Transverse colon (tissue), 4 donors: ENCODE data around the gene BCL11A.

Experiments used
- POLR2A ChIP-seq: fragments of 450-650 bp; IDR thresholded peaks from one replicate; pipeline ENCODE4 v1.6.1; 2016; ENCODE audit warnings: antibody characterized with exemption, mild to moderate bottlenecking, moderate library complexity
- POLR2AphosphoS5 ChIP-seq, 3 donors: sonication (generic); formaldehyde crosslinking; IDR thresholded peaks; one replicate each; pipeline ENCODE4 v1.6.1; 2016; ENCODE audit warnings: antibody characterized with exemption in 3 of 3
- TF ChIP-seq, protein P1 (sequence below), 5 experiments: fragments of 200-600 bp in 3 of 5; fragments of 450-650 bp in 2 of 5; sonication (generic) in 3 of 5; IDR thresholded peaks; 1 replicate in 2 of 5; 2 replicates in 3 of 5; pipeline ENCODE4 v1.5.1; 2016 to 2017; ENCODE audit warnings: antibody characterized with exemption in 5 of 5, inconsistent platforms in 3 of 5, mild to moderate bottlenecking in 2 of 5, moderate library complexity in 1 of 5

- TF ChIP-seq, protein P1, sequence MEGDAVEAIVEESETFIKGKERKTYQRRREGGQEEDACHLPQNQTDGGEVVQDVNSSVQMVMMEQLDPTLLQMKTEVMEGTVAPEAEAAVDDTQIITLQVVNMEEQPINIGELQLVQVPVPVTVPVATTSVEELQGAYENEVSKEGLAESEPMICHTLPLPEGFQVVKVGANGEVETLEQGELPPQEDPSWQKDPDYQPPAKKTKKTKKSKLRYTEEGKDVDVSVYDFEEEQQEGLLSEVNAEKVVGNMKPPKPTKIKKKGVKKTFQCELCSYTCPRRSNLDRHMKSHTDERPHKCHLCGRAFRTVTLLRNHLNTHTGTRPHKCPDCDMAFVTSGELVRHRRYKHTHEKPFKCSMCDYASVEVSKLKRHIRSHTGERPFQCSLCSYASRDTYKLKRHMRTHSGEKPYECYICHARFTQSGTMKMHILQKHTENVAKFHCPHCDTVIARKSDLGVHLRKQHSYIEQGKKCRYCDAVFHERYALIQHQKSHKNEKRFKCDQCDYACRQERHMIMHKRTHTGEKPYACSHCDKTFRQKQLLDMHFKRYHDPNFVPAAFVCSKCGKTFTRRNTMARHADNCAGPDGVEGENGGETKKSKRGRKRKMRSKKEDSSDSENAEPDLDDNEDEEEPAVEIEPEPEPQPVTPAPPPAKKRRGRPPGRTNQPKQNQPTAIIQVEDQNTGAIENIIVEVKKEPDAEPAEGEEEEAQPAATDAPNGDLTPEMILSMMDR (IDR thresholded peaks at IDR 0.05) = no peak
- no peak for TF ChIP-seq POLR2AphosphoS5 (IDR thresholded peaks at IDR 0.05)
- no peak for TF ChIP-seq POLR2A
Measured at GRCh38 chr2:60557486-60557864, 4.0 kb upstream of the BCL11A start.
